NCI-H2171 (cell line): ENCODE data around the gene RILPL2.
"Not testable (repeated sequence)": the region's sequence is repeated elsewhere in the genome, so short reads cannot be mapped to it uniquely, and the experiment has no call there.

Experiments used
- DNase-seq: peaks from one replicate; lab custom pipeline; 2025; lab: John Stamatoyannopoulos, UW

RILPL2 gene

DNA sequence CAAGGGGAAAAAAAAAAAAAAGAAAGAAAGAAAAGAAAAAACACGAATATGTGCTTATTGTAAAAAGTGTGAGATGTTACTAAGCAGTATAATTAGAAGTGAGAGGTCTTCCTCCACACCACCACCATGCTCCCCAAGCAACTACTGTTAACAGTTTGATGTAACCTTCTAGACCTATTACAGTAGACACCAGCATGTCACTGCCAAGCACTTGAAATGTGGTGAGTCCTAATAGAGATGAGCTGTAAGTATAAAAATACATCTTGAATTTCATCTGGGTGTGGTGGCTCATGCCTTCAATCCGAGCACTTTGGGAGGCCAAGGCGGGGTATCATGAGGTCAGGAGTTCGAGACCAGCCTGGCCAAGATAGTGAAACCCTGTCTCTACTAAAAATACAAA lies 13.4 kb upstream of the RILPL2 start:
- DNase-seq, result no peak

GRCh38 chr12:123449249-123449733 lies 12.8 kb upstream of the RILPL2 start:
- no peak for DNase-seq

DNA sequence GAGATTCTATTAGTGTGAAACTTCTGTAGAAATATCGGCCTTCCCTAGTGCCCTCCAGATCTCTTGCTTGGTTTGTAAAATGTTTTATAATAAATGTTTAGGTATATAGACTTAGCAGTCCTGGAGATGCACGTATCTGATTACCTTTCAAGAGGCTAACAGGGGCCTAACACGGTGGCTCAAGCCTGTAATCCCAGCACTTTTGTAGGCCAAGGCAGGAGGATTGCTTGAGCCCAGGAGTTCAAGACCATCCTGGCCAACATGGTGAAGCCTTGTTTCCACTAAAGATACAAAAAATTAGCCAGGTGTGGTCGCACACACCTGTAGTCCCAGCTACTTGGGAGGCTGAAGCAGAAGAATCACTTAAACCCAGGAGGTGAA lies 9.8 kb upstream of the RILPL2 start:
- no peak for DNase-seq

DNA sequence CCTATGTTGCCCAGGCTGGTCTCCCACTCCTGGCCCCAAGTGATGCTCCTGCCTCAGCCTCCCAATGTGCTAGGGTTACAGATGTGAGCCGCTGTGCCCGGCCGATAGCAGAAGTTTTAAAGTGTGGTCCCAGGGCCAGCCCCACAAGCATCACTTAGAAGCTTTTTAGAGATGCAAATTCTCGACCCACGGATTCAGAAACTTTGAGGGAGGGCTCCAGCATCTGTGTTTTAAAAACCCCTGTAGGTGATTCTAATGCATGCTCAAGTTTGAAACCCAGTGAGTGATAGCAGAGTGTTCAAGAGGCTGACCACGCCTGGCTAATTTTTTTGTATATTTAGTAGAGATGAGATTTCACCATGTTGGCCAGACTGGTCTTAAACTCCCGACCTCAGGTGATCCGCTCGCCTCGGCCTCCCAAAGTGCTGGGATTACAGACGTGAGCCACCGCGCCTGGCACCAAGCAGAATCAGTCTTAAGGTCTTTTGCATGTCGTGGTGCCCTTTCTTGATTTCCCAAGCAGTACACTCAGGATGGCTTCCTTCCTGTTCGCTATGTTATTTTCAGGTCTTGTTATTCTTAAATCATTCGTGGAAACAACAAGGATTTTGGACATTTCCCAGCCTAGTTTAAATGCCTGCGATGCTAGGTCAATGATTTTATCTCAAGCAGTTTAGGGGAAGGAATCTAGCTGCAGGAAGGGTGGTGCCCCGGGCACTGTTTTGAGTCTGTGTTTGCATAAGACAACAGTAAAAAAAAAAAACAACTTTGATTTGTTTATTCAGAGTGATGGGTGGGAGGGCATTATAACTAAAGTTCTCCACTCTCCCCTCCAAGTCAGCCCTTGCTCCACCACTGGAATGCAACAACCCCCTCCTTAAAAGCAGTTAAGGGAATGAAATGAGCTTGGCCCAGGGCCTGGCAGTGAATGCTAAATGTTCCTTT lies 9.2 kb upstream of the RILPL2 start:
- no peak for DNase-seq

- no peak for DNase-seq
These were observed 7.9 kb upstream of the RILPL2 start for GRCh38 chr12:123444092-123445026.

DNA sequence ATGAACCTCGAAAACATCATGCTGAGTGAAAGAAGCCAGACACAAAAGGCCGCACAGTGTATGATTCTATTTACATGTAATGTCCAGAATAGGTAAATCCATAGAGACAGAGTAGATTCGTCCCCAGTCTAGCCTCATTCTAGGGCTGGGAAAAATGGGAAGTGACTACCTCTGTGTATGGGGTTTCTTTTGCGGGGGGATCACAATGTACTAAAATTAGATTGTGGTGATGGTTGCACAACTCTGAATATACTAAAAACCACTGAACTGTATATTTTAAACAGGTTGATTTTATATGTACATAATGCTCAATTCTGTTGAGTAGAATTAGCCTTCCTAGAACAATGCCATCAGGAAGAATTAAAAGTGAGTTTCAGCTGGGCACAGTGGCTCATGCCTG lies 6.3 kb upstream of the RILPL2 start:
- DNase-seq, result no peak

GRCh38 chr12:123441523-123442164 lies 5.2 kb upstream of the RILPL2 start:
- DNase-seq, result no peak

DNA sequence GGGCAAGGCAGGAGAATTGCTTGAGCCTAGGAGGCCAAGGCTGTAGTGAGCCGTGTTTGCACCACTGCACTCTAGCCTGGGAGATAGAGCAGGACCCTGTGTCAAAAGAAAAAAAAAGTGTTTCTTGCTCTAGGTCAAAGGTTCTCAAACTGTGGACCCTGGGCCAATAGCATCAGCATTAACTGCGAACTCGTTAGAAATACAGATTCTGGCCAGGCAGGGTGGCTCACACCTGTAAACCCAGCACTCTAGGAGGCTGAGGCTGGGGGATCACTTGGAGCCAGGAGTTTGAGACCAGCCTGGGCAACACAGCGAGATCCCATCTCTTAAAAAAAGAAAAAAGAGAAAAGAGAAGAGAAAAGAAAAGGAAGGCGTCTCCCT lies 858 bp downstream of the RILPL2 start:
- DNase-seq, result no peak

- no peak for DNase-seq
These were observed 2.9 kb downstream of the RILPL2 start for GRCh38 chr12:123433615-123434014.

DNA sequence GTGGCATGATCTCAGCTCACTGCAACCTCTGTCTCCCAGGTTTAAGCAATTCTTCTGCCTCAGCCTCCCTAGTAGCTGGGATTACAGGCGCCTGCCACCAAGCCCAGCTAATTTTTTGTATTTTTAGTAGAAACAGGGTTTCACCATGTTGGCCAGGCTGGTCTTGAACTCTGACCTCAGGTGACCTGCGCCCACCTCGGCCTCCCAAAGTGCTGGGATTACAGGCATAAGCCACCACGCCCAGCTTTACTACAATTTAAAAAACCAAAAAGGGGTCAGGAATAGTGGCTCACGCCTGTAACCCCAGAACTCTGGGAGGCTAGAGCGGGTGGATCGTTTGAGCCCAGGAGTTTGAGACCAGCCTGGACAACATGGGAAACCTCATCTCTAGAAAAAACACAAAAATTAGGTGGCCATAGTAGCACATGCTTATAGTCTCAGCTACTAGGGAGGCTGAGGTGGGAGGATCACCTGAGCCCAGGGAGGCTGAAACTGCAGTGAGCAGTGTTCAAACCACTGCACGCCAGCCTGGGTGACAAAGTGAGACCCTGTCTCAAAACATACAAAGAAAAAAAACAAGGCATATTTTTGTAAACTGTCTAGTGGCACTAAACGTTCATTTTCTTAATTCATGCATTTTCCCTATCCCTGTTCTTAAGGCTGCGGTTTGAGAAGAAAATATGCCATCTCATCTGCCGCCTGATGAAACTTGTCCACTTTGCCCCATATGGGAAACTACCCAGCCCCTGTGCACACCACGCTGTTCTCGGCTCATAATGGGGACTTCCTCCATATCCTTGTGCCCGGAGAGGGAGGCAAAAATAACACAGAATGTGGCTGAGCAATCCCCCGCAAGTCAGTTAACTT lies 4.3 kb downstream of the RILPL2 start:
- DNase-seq, result not testable (repeated sequence)

GRCh38 chr12:123429101-123429500 lies 7.4 kb downstream of the RILPL2 start:
- not testable (repeated sequence) for DNase-seq

GRCh38 chr12:123428591-123428990 lies 7.9 kb downstream of the RILPL2 start:
- DNase-seq, result no peak

DNA sequence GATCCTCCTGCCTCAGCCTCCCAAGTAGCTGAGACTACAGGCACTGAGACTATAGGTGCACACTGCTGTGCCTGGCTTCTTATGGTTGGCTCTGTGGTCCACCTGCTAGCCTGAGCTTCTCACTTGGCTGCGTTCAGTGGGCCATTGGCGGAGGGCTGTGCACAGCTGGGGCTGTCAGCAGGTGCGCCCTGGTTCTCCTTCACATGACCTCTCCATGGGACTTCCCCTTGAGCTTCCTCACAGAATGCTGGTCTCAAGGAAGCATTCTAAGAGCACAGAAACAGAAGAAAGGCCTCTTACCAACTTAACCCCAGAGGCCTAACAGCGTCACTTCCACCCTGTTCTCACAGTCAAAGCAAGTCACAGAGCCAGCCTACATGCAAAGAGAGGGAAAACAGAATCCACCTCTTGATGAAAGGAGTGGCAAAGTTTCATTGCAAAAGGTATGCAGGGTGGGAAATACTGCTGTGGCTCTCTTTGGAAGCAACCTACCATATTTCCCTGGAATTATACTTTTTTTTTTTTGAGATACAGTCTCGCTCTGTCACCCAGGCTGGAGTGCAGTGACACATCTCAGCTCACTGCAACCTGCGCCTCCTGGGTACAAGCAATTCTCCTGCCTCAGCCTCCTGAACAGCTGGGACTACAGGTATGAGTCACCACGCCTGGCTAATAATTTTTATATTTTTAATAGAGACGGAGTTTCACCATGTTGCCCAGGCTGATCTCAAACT lies 9.3 kb downstream of the RILPL2 start:
- no peak for DNase-seq

- no peak for DNase-seq
These were observed 15.2 kb downstream of the RILPL2 start for GRCh38 chr12:123421314-123421713.

GRCh38 chr12:123410041-123410412 lies 26.5 kb downstream of the RILPL2 start:
- DNase-seq, result no peak

- DNase-seq, result not testable (repeated sequence)
These were observed 27.0 kb downstream of the RILPL2 start for GRCh38 chr12:123409284-123410040.

DNA sequence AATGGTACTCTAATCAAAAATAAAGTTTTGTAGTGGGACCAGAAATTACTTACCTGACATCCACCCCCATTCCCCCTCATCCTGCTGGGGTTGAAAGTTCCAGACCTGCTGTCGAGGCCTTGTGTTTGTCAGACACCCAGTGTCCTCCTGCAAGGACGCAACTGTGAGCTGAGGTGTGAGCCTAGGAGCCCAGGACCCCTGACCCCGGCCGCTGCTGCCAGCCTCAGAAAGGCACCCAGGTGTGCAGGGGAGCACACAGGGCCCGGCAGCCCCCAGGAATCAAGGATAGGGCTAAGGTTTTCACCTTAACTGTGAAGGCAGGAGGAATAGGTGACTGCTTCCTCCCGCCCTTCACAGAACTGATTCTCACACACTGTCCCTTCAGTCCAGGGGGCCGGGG lies 27.9 kb downstream of the RILPL2 start:
- not testable (repeated sequence) for DNase-seq

- not testable (repeated sequence) for DNase-seq
These were observed 28.6 kb downstream of the RILPL2 start for GRCh38 chr12:123407934-123408333.

GRCh38 chr12:123407269-123407668 lies 29.2 kb downstream of the RILPL2 start:
- not testable (repeated sequence) for DNase-seq

- DNase-seq, result no peak
These were observed 31.9 kb downstream of the RILPL2 start for GRCh38 chr12:123404581-123404980.
